K562 (cell line): ENCODE data around the gene CCDC97. TPM values are rescaled to one million over a fixed set of nuclear protein-coding genes. Genes with fewer than 3 reads are reported as not detected.

Experiments used
- ASH1L ChIP-seq: fragments of 450-650 bp; IDR thresholded peaks from 2 replicates; pipeline ENCODE4 v1.6.1; 2018; ENCODE audit warnings: borderline replicate concordance, mild to moderate bottlenecking, low read depth; ENCODE audit not compliant: partially characterized antibody
- EHMT2 ChIP-seq: fragments of 450-650 bp; IDR thresholded peaks from 2 replicates; pipeline ENCODE4 v1.6.1; 2018; ENCODE audit warnings: antibody characterized with exemption
- KLF16 ChIP-seq: IDR thresholded peaks from 2 replicates; pipeline ENCODE4 v1.6.1; 2016; ENCODE audit warnings: antibody characterized with exemption
- MBD2 ChIP-seq: sonication (generic); IDR thresholded peaks from 2 replicates; pipeline ENCODE4 v1.6.1; 2016; ENCODE audit warnings: low read depth, borderline replicate concordance
- YBX1 ChIP-seq: fragments of 450-650 bp; IDR thresholded peaks from 2 replicates; pipeline ENCODE4 v1.7.1; 2016; ENCODE audit warnings: mild to moderate bottlenecking
- ZBTB1 ChIP-seq: sonication (generic); formaldehyde crosslinking; IDR thresholded peaks from 2 replicates; pipeline ENCODE4 v1.8.1; 2023; ENCODE audit warnings: missing genetic modification reagents, low read depth, mild to moderate bottlenecking, borderline replicate concordance
- ZNF263 ChIP-seq: sonication (generic); formaldehyde crosslinking; IDR thresholded peaks from 2 replicates; pipeline ENCODE4 v1.8.0; 2022; ENCODE audit warnings: mild to moderate bottlenecking, missing genetic modification reagents, borderline replicate concordance
- polyA plus RNA-seq, 8 experiments: library from polyadenylated mRNA; depleted of rRNA in 4 of 8; stranded (reverse) in 5 of 8; unstranded in 3 of 8; fragments of >200 nt; fragmentation: Nextera tagmentation in 2 of 8; fragmentation: Illumina TruSeq in 1 of 8; extraction: Ambion mirVana in 2 of 8; extraction: Trizol in 1 of 8; gene quantifications; 2 replicates each; pipeline versions ENCODE4 v1.2.1 to v1.2.3, GENCODE V29; 2011 to 2014; ENCODE audit warnings: inconsistent platforms in 1 of 8, missing spikeins in 1 of 8
- total RNA-seq, 7 experiments: library from RNA; depleted of rRNA in 6 of 7; stranded (reverse); fragments of >200 nt in 6 of 7; fragmentation: Illumina TruSeq in 2 of 7; extraction: Trizol in 2 of 7; gene quantifications; 2 replicates each; pipeline versions ENCODE4 v1.2.1 to v1.2.3, GENCODE V29; 2011 to 2021; ENCODE audit warnings: low replicate concordance in 1 of 7
- TF ChIP-seq, protein P1 (sequence below), 2 experiments: fragments of 450-650 bp; IDR thresholded peaks; 2 replicates each; pipeline ENCODE4 v1.6.1; 2018; ENCODE audit warnings: mild to moderate bottlenecking in 2 of 2, low read depth in 1 of 2; ENCODE audit not compliant: partially characterized antibody in 2 of 2
- TF ChIP-seq, protein P2 (sequence below): fragments of 250-450 bp; sonication (Bioruptor Pico); IDR thresholded peaks from 2 replicates; pipeline ENCODE4 v1.4.0; 2020; ENCODE audit warnings: mild to moderate bottlenecking
- TF ChIP-seq, protein P3 (sequence below): IDR thresholded peaks from 2 replicates; pipeline ENCODE4 v1.6.1; 2012; ENCODE audit warnings: low read depth, low read length, improper control_type of control experiment, borderline replicate concordance
- TF ChIP-seq, protein P4 (sequence below), 2 experiments: fragments of 150-350 bp in 1 of 2; IDR thresholded peaks; 2 replicates each; pipeline ENCODE4 v1.6.1; 2012 to 2016; ENCODE audit warnings: low read depth in 2 of 2, low read length in 2 of 2, mild to moderate bottlenecking in 1 of 2, moderate library complexity in 1 of 2
- TF ChIP-seq, protein P5 (sequence below): IDR thresholded peaks from 3 replicates; pipeline ENCODE4 v1.6.1; 2011; ENCODE audit warnings: borderline replicate concordance, mild to moderate bottlenecking; ENCODE audit not compliant: insufficient read length, insufficient read depth

CCDC97 gene
- total and polyA plus RNA-seq, 9 of the 15 experiments (the other 6 are each of a cell fraction or from before 2014, with no cell fraction given): 0.60 to 16.5 (median 7.0) TPM

DNA sequence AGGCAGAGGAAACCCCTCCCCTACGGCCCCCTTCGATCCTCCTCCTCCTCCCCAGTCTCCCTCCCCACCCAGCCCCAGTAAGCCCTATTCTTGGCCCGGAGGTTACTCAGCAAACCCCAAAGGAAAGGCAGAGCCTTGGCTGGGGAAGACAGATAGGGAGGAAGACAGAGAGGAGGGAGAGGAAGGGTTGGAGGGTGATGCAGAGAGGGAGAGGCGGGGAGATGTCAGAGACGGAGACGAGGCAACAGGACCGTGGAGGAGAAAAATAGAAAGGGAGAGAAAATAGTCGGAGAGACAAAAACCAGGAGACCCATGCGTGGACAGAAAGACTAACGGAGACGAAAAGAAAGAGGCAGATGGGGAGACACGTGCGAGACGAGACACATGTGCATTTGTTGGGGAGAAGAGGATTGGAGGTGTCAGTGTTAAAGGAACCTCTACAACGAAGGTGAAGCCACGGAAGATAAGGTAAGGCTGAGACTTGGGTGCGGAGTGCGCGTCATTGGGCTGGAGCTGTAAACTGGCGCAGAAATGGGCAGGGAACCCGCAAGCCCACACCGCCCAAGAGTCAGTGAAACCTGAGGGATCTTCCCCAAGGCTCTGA is 40.9 kb downstream of the CCDC97 start (continued):
- TF ChIP-seq, protein P1, sequence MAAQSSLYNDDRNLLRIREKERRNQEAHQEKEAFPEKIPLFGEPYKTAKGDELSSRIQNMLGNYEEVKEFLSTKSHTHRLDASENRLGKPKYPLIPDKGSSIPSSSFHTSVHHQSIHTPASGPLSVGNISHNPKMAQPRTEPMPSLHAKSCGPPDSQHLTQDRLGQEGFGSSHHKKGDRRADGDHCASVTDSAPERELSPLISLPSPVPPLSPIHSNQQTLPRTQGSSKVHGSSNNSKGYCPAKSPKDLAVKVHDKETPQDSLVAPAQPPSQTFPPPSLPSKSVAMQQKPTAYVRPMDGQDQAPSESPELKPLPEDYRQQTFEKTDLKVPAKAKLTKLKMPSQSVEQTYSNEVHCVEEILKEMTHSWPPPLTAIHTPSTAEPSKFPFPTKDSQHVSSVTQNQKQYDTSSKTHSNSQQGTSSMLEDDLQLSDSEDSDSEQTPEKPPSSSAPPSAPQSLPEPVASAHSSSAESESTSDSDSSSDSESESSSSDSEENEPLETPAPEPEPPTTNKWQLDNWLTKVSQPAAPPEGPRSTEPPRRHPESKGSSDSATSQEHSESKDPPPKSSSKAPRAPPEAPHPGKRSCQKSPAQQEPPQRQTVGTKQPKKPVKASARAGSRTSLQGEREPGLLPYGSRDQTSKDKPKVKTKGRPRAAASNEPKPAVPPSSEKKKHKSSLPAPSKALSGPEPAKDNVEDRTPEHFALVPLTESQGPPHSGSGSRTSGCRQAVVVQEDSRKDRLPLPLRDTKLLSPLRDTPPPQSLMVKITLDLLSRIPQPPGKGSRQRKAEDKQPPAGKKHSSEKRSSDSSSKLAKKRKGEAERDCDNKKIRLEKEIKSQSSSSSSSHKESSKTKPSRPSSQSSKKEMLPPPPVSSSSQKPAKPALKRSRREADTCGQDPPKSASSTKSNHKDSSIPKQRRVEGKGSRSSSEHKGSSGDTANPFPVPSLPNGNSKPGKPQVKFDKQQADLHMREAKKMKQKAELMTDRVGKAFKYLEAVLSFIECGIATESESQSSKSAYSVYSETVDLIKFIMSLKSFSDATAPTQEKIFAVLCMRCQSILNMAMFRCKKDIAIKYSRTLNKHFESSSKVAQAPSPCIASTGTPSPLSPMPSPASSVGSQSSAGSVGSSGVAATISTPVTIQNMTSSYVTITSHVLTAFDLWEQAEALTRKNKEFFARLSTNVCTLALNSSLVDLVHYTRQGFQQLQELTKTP (IDR thresholded peaks at IDR 0.05; ENCODE audit: low read depth in 1 of 2, partially characterized antibody in 2 of 2): peak in 1 of 2 experiments; percentile 32
- peak; percentile 48; the same call in 1 of the 2 replicates for TF ChIP-seq EHMT2
- peak; percentile 30 for TF ChIP-seq ASH1L
- TF ChIP-seq, protein P2, sequence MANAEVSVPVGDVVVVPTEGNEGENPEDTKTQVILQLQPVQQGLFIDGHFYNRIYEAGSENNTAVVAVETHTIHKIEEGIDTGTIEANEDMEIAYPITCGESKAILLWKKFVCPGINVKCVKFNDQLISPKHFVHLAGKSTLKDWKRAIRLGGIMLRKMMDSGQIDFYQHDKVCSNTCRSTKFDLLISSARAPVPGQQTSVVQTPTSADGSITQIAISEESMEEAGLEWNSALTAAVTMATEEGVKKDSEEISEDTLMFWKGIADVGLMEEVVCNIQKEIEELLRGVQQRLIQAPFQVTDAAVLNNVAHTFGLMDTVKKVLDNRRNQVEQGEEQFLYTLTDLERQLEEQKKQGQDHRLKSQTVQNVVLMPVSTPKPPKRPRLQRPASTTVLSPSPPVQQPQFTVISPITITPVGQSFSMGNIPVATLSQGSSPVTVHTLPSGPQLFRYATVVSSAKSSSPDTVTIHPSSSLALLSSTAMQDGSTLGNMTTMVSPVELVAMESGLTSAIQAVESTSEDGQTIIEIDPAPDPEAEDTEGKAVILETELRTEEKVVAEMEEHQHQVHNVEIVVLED (CRISPR knock-in tag): no peak
- no peak for TF ChIP-seq ZBTB1 (CRISPR knock-in tag)
- TF ChIP-seq, protein P3, sequence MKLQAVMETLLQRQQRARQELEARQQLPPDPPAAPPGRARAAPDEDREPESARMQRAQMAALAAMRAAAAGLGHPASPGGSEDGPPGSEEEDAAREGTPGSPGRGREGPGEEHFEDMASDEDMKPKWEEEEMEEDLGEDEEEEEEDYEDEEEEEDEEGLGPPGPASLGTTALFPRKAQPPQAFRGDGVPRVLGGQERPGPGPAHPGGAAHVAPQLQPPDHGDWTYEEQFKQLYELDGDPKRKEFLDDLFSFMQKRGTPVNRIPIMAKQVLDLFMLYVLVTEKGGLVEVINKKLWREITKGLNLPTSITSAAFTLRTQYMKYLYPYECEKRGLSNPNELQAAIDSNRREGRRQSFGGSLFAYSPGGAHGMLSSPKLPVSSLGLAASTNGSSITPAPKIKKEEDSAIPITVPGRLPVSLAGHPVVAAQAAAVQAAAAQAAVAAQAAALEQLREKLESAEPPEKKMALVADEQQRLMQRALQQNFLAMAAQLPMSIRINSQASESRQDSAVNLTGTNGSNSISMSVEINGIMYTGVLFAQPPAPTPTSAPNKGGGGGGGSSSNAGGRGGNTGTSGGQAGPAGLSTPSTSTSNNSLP: no peak
- TF ChIP-seq, protein P4, sequence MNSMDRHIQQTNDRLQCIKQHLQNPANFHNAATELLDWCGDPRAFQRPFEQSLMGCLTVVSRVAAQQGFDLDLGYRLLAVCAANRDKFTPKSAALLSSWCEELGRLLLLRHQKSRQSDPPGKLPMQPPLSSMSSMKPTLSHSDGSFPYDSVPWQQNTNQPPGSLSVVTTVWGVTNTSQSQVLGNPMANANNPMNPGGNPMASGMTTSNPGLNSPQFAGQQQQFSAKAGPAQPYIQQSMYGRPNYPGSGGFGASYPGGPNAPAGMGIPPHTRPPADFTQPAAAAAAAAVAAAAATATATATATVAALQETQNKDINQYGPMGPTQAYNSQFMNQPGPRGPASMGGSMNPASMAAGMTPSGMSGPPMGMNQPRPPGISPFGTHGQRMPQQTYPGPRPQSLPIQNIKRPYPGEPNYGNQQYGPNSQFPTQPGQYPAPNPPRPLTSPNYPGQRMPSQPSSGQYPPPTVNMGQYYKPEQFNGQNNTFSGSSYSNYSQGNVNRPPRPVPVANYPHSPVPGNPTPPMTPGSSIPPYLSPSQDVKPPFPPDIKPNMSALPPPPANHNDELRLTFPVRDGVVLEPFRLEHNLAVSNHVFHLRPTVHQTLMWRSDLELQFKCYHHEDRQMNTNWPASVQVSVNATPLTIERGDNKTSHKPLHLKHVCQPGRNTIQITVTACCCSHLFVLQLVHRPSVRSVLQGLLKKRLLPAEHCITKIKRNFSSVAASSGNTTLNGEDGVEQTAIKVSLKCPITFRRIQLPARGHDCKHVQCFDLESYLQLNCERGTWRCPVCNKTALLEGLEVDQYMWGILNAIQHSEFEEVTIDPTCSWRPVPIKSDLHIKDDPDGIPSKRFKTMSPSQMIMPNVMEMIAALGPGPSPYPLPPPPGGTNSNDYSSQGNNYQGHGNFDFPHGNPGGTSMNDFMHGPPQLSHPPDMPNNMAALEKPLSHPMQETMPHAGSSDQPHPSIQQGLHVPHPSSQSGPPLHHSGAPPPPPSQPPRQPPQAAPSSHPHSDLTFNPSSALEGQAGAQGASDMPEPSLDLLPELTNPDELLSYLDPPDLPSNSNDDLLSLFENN (IDR thresholded peaks at IDR 0.05; ENCODE audit: low read depth in 2 of 2, low read length in 2 of 2): no peak
- TF ChIP-seq YBX1: peak; percentile 88; the same call in 1 of the 2 replicates
- TF ChIP-seq, protein P5, sequence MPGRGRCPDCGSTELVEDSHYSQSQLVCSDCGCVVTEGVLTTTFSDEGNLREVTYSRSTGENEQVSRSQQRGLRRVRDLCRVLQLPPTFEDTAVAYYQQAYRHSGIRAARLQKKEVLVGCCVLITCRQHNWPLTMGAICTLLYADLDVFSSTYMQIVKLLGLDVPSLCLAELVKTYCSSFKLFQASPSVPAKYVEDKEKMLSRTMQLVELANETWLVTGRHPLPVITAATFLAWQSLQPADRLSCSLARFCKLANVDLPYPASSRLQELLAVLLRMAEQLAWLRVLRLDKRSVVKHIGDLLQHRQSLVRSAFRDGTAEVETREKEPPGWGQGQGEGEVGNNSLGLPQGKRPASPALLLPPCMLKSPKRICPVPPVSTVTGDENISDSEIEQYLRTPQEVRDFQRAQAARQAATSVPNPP: no peak
- no peak for TF ChIP-seq MBD2
- TF ChIP-seq KLF16: no peak
- TF ChIP-seq ZNF263 (CRISPR knock-in tag): peak; percentile 93
